Putamen (tissue), 1 donor: ENCODE results near the gene ZFP42.
"Not testable (repeated sequence)": the region's sequence is repeated elsewhere in the genome, so short reads cannot be mapped to it uniquely, and the experiment has no call there.

Source experiments
- DNase-seq: peaks from one replicate; pipeline ENCODE4 v3.0.0-alpha.2; 2016; ENCODE audit warnings: low spot score

Gene ZFP42

DNA sequence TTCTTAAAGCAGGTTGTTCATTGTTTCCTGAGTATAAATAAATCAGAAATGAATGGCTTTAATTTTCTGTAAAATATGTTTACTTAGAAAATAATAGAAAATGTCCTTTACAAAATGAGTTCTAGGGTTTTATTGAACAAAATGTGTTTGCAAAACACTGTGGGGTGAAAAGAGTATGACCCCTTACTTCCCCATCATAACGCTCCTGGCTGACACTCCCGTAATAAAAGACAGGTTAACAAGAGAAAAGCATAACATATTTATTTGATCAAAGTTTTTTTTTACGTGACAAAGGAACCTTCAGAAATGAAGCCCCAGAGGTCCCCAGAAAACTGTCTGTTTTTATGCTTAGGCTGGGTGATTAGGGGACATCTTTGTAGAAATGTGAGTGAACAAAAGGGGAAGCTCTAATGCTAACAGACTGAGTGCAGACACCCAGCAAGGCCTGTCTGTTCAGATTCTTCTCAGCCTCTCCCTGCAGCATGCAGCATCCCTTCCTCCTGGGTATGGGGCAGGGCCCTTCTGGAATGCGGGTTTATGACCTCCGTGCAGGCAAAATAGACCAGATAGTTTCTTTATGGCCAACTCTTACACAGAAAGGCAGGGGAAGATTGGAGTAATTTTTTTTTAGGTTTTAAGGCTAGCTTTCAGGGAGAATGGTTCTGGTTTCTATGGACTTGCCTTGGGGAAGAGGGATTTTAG is 26.1 kb downstream of the ZFP42 start:
- no peak for DNase-seq

GRCh38 chr4:188023682-188024081 is 28.1 kb downstream of the ZFP42 start:
- no peak for DNase-seq

- no peak for DNase-seq
Measured at GRCh38 chr4:188025476-188025875, 29.9 kb downstream of the ZFP42 start.

- DNase-seq = no peak
Measured at GRCh38 chr4:188029114-188029513, 33.5 kb downstream of the ZFP42 start.

DNA sequence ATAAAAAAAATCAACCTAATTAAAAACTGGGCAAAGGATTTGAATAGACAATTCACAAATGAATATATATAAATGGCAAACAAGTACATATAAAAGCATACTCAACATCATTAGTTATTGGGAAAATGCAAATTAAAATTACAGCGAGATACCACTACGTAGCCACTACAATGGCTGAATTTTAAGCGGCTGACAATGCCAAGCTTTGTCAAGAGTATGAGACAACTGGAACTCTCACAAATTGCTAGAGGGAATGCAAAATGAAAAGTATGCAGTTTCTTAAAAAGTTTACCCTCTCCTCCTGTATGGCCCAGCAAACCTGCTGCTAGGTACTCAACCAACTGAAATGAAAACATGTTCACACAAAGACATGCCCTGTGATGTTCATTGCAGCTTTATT is 34.8 kb downstream of the ZFP42 start:
- DNase-seq = peak; percentile 45

- no peak for DNase-seq
Measured at GRCh38 chr4:188031751-188032150, 36.2 kb downstream of the ZFP42 start.

GRCh38 chr4:188032170-188032569 is 36.6 kb downstream of the ZFP42 start:
- DNase-seq = no peak

DNA sequence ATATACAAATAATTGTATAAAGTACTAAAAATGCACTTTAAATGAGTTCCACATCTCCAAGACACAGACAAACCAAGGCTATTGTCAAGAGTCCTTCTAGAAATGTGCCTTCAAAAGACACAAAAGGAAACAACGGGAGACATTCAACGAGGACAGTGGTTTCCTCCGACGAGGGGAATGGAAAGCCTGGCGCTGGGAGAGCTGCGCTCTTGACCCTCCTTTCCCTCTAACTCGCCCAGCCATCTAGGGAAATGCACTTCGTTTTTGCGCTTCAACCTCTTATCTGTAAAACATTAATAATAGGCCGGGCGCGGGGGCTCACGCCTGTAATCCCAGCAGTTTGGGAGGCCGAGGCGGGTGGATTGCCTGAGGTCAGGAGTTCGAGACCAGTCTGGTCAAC is 37.0 kb downstream of the ZFP42 start:
- DNase-seq = no peak

GRCh38 chr4:188037003-188037713 is 41.6 kb downstream of the ZFP42 start:
- DNase-seq = no peak

- DNase-seq = no peak
Measured at GRCh38 chr4:188041721-188042120, 46.1 kb downstream of the ZFP42 start.

DNA sequence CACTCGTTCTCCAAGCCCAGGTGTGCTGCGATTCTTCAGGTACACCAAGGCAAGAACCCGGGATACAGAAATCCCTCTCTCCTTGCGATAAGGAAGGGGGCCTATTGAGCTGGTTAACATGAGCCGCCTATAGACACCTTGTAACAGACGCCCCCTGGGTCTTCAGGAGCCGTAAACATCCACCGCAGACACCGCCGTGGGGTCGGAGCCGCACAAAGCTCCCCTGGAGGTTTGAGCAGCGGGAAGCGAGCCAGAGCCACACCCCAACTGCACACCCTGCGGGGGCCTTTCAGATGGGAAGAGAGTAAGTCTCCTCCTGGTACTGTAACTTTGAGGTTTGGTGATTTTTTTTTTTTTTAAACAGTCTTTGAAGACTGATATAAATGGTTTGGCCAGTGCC is 46.6 kb downstream of the ZFP42 start:
- no peak for DNase-seq

DNA sequence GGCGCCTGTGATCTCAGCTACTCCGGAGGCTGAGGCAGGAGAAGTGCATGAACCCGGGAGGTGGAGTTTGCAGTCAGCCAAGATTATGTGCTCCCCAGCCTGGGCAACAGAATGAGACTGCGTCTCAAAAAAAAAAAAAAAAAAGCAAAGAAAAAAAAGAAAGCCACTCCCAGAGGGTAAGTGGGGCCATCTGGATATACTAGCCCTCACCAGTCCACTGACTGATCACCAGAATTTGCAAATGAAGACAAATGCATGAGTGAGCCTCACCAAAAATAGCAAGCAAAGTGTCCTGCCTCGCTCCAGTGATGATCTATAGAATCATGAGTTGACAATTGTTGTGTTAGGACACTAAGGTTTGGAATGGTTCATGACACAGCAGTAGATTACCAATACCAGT is 47.6 kb downstream of the ZFP42 start:
- no peak for DNase-seq

DNA sequence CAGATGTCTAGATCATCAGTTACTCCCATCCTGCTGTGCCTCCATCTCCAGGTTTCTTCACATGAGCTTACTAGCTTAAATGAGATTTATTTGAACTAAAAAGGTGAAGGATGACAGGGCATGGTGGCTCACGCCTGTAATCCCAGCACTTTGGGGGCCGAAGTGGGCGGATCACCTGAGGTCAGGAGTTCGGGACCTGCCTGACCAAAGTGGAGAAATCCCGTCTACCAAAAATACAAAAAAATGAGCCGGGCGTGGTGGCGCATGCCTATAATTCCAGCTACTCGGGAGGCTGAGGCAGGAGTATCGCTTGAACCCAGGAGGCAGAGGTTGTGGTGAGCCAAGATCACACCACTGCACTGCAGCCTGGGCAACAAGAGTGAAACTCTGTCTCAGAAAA is 49.9 kb downstream of the ZFP42 start:
- DNase-seq = not testable (repeated sequence)

DNA sequence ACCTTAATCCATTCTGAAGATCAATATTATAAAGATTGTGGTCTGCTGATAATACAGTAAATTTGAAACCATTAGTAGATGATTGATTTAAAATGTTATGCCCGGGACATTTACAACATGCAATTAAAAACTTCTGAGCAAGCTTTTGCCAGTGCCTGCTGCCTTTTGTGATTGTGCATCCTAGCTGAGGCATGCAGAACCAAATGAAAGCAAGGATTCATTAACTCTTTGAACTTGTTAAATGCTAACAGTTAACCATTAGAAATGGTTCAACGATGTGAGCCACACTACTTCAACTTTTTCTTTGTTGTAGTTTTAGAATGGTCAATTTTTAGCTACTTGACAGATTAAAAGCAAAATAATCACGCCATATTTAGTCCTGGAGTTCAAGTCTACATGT is 51.1 kb downstream of the ZFP42 start:
- DNase-seq = no peak

GRCh38 chr4:188053302-188053701 is 57.7 kb downstream of the ZFP42 start:
- no peak for DNase-seq
